ENCODE data around the gene TCFL5. TPM values are rescaled to one million over a fixed set of nuclear protein-coding genes. Genes with fewer than 3 reads are reported as not detected.

TCFL5 gene
- total and polyA plus RNA-seq, 10 of the 15 experiments (the other 5 are each of a cell fraction or from before 2014, with no cell fraction given), result 0.48 to 8.1 (median 3.8) TPM

GRCh38 chr20:62880935-62881661 lies 19.5 kb upstream of the TCFL5 start:
- DNase-seq (ENCODE audit: low read depth, low spot score) (no peak), FAIRE-seq (no peak), ATAC-seq (no peak)
- H3K27ac ChIP-seq (ENCODE audit: control insufficient read depth, insufficient read depth), result no peak overlapping the region
- no peaks in the 10 kb centered on the region; a peak in 1 of 4 replicates for H3K36me3 ChIP-seq (ENCODE audit: control insufficient read depth in 2 of 2, insufficient read depth in 2 of 2, low read length in 1 of 2)
- no peak overlapping the region for H3K9ac ChIP-seq (ENCODE audit: control insufficient read depth, insufficient read depth, low read length)
- H3K9me3 ChIP-seq (replicated peaks; ENCODE audit: control insufficient read depth, insufficient read depth, low read length), result no peaks in the 10 kb centered on the region
- no peak overlapping the region for H3K4me2 ChIP-seq (ENCODE audit: control insufficient read depth, insufficient read depth)
- no peaks in the 10 kb centered on the region for H3K4me1 ChIP-seq (ENCODE audit: control insufficient read depth, insufficient read depth, low read length)
- SMC1A ChIA-PET (ENCODE audit: uncharacterized antibody, unreplicated experiment), result no interaction called here
- TF ChIP-seq POLR2AphosphoS5 (IDR thresholded peaks at IDR 0.05; ENCODE audit: low read length) (no peak), FOS (IDR thresholded peaks at IDR 0.05; ENCODE audit: borderline replicate concordance, extremely low read depth, insufficient read length) (no peak), BRCA1 (IDR thresholded peaks at IDR 0.05; ENCODE audit: low read depth, low read length) (no peak), REST (IDR thresholded peaks at IDR 0.05; ENCODE audit: low read depth, low read length) (no peak), FOXM1 (IDR thresholded peaks at IDR 0.05; ENCODE audit: low read depth, low read length) (no peak), TAF1 (IDR thresholded peaks at IDR 0.05; ENCODE audit: borderline replicate concordance, low read depth, low read length) (no peak), SP1 (IDR thresholded peaks at IDR 0.05; ENCODE audit: low read depth, low read length) (no peak), NFIC (IDR thresholded peaks at IDR 0.05; ENCODE audit: low read depth, low read length) (no peak), RCOR1 (conservative IDR thresholded peaks at IDR 0.05; ENCODE audit: low read depth, low read length) (no peak), SMAD1 (IDR thresholded peaks at IDR 0.05; ENCODE audit: low read depth, partially characterized antibody) (no peak), RELB (IDR thresholded peaks at IDR 0.05; ENCODE audit: low read depth) (no peak)
- TF ChIP-seq, protein P1, sequence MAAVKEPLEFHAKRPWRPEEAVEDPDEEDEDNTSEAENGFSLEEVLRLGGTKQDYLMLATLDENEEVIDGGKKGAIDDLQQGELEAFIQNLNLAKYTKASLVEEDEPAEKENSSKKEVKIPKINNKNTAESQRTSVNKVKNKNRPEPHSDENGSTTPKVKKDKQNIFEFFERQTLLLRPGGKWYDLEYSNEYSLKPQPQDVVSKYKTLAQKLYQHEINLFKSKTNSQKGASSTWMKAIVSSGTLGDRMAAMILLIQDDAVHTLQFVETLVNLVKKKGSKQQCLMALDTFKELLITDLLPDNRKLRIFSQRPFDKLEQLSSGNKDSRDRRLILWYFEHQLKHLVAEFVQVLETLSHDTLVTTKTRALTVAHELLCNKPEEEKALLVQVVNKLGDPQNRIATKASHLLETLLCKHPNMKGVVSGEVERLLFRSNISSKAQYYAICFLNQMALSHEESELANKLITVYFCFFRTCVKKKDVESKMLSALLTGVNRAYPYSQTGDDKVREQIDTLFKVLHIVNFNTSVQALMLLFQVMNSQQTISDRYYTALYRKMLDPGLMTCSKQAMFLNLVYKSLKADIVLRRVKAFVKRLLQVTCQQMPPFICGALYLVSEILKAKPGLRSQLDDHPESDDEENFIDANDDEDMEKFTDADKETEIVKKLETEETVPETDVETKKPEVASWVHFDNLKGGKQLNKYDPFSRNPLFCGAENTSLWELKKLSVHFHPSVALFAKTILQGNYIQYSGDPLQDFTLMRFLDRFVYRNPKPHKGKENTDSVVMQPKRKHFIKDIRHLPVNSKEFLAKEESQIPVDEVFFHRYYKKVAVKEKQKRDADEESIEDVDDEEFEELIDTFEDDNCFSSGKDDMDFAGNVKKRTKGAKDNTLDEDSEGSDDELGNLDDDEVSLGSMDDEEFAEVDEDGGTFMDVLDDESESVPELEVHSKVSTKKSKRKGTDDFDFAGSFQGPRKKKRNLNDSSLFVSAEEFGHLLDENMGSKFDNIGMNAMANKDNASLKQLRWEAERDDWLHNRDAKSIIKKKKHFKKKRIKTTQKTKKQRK (IDR thresholded peaks at IDR 0.05; ENCODE audit: low read depth, low read length), result no peak
- no peak overlapping the region for H2AFZ ChIP-seq (ENCODE audit: control insufficient read depth, low read depth, low read length)
- no TSS peak for BruUV-seq (replicated peaks)
- no peaks in the 10 kb centered on the region for H3K27me3 ChIP-seq (replicated peaks in 1 of 2; ENCODE audit: control insufficient read depth in 2 of 2, insufficient read depth in 2 of 2, low read length in 1 of 2)
- CTCF ChIA-PET, result no interaction called here
- 95% methylated on average over 38 of the region's 45 CpGs for WGBS (ENCODE audit: insufficient coverage, insufficient replicate concordance, low lambda C conversion rate, missing lambda C conversion rate)
- intact Hi-C loops (cut with micrococcal nuclease; ENCODE audit: unreplicated experiment) (no loop called here), in situ Hi-C loops (cut with MboI) (no loop called here)
- no peaks in the 10 kb centered on the region; the same call in 1 of the 2 replicates for H4K20me1 ChIP-seq (ENCODE audit: control insufficient read depth, insufficient read depth)
- H3K79me2 ChIP-seq (ENCODE audit: control insufficient read depth, insufficient read depth, low read length), result no peaks in the 10 kb centered on the region
- POLR2A ChIA-PET, result no interaction called here
- no peak overlapping the region for H3K4me3 ChIP-seq
- RAD21 ChIA-PET (ENCODE audit: unreplicated experiment), result no interaction called here
